HG02885 (cell line): ENCODE results near the gene OR7G1.

Experiments
- ATAC-seq: cut with Tn5 transposase; IDR thresholded peaks from one replicate; pipeline ENCODE4 v1.9.1; 2021; ENCODE audit warnings: mild to moderate bottlenecking; ENCODE audit not compliant: unreplicated experiment, poor library complexity

The OR7G1 gene

GRCh38 chr19:9115307-9115813 is at the start of gene OR7G1:
TSS of gene OR7G1 (minus strand) at chr19:9115763. CDS start at chr19:9115763, 0 bp downstream.
- ATAC-seq: no peak

- ATAC-seq: no peak
Measured at GRCh38 chr19:9165261-9165660, 49.7 kb upstream of the OR7G1 start.

GRCh38 chr19:9161427-9161826 is 45.9 kb upstream of the OR7G1 start:
- ATAC-seq: no peak

GRCh38 chr19:9159891-9160290 is 44.3 kb upstream of the OR7G1 start:
- no peak for ATAC-seq

GRCh38 chr19:9156304-9156703 is 40.7 kb upstream of the OR7G1 start:
- ATAC-seq: no peak

- ATAC-seq: no peak
Measured at GRCh38 chr19:9155591-9155990, 40.0 kb upstream of the OR7G1 start.

GRCh38 chr19:9151367-9151766 is 35.8 kb upstream of the OR7G1 start:
- ATAC-seq: no peak

GRCh38 chr19:9150650-9151049 is 35.1 kb upstream of the OR7G1 start:
- ATAC-seq: no peak

GRCh38 chr19:9149997-9150396 is 34.4 kb upstream of the OR7G1 start:
- no peak for ATAC-seq

GRCh38 chr19:9148697-9149096 is 33.1 kb upstream of the OR7G1 start:
- no peak for ATAC-seq

GRCh38 chr19:9146882-9147281 is 31.3 kb upstream of the OR7G1 start:
- no peak for ATAC-seq

GRCh38 chr19:9144920-9145319 is 29.4 kb upstream of the OR7G1 start:
- ATAC-seq: no peak

- ATAC-seq: peak; percentile 93
Measured at GRCh38 chr19:9140159-9140874, 24.8 kb upstream of the OR7G1 start, which contains the start of gene ZNF317. TSS of gene ZNF317 (plus strand) at chr19:9140397. CDS start at chr19:9156017, 15,620 bp downstream.

GRCh38 chr19:9139609-9140158 is 24.1 kb upstream of the OR7G1 start:
- no peak for ATAC-seq

GRCh38 chr19:9132422-9132821 is 16.9 kb upstream of the OR7G1 start:
- no peak for ATAC-seq

GRCh38 chr19:9130965-9131364 is 15.4 kb upstream of the OR7G1 start:
- ATAC-seq: no peak

GRCh38 chr19:9128171-9128570 is 12.6 kb upstream of the OR7G1 start:
- ATAC-seq: no peak

GRCh38 chr19:9126900-9127405 is 11.4 kb upstream of the OR7G1 start, which contains the start of gene OR7G3:
TSS of gene OR7G3 (minus strand) at chr19:9126950. CDS start at chr19:9126950, 0 bp downstream.
- no peak for ATAC-seq

- no peak for ATAC-seq
Measured at GRCh38 chr19:9116547-9116946, 984 bp upstream of the OR7G1 start.

- ATAC-seq: no peak
Measured at GRCh38 chr19:9109959-9110358, 5.6 kb downstream of the OR7G1 start.

- ATAC-seq: no peak
Measured at GRCh38 chr19:9107375-9107774, 8.2 kb downstream of the OR7G1 start, which contains the start of gene OR7G2. TSS of gene OR7G2 (minus strand) at chr19:9107475. CDS start at chr19:9103243, 4,232 bp downstream.
